DMS153 (cell line): ENCODE measurements around the gene AHNAK.

Experiments
- DNase-seq: peaks from one replicate; lab custom pipeline; 2025; lab: John Stamatoyannopoulos, UW

AHNAK gene

GRCh38 chr11:62498492-62499286, 47.9 kb downstream of the AHNAK start:
- no peak for DNase-seq

GRCh38 chr11:62498031-62498430, 48.6 kb downstream of the AHNAK start:
- DNase-seq, result no peak

DNA sequence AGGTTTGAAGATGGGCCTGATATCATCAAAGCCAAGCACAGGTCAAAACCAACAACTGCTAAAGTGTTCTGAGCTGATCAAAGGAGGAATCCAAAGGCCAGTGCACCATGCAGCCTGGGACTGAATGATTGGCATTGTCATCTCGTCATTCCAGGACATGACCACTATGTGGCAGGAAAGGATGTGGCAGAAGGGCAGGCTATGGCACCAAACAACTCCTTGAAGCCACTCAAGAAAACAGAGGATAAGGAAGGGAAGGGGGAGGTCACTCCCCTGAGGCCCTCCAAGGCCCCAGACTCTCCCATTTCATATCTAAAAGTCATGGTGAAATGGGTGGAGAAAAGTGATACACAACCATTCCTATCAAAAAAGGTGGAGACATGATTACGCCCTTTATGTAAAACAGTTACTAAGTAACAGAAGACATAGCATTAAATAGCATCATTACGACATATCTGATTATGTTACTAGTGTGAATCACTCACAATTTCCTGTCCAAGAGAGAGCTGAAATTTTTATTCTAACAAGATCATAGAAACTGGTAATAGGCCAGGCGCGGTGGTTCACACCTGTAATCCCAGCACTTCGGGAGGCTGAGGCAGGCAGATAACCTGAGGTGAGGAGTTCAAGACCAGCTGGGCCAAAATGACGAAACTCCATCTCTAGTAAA, 49.3 kb downstream of the AHNAK start:
- DNase-seq, result peak; percentile 21

DNA sequence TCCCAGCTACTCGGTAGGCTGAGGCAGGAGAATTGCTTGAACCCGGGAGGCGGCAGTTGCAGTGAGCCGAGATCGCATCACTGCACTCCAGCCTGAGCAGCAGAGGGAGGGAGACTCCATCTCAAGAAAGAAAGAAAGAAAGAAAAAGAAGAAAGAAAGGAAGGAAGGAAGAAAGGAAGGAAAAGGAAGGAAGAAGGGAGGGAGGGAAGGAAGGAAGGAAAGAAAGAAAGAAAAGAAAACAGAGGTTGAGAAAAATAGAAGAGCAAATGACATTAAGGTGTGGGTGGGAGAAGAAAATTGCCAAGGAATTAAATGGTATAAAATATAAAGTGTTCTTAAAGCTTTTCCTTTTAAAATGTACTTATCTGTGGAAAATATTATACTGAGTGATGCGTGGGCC, 49.9 kb downstream of the AHNAK start:
- no peak for DNase-seq

- DNase-seq, result no peak
Measured at GRCh38 chr11:62494246-62494645, 52.4 kb downstream of the AHNAK start.

GRCh38 chr11:62493801-62494200, 52.8 kb downstream of the AHNAK start:
- no peak for DNase-seq

- no peak for DNase-seq
Measured at GRCh38 chr11:62492586-62492985, 54.0 kb downstream of the AHNAK start.

- DNase-seq, result no peak
Measured at GRCh38 chr11:62491571-62492329, 54.9 kb downstream of the AHNAK start.

- no peak for DNase-seq
Measured at GRCh38 chr11:62489204-62489603, 57.4 kb downstream of the AHNAK start.

DNA sequence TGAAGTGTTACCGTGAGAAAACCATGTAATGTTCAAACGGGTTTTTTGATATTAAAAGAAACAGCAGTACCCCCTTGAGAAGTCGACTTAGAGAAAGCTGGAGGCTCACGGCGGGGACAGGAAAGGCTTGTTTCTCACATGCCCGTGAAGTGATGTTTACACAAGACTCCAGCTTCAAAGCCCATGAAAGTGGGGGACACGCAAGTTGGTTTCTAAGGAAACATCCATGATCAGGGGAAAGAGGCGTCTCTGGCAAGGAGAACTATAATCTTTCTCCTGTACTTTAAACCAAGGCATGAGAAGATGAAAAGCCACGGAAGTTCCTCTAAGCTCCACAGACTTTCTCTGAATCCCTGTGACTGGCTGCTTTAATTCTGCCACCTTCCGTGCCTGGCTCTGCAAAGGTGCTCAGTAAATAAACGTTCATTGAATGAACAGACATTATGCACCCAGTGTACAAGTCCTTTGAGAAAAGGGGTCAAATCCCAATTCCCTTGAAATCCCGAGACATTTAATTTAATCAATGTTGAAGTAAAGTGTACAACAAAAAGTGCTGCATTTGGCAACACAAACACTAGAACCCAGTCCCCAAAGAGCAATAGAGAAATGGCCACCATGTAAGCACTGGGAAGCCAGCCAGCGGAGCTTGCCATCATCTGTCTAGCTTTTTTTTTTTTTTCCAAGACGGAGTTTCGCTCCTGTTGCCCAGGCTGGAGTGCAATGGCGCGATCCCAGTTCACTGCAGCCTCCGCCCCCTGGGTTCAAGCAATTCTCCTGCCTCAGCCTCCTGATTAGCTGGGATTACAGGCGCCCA, 58.7 kb downstream of the AHNAK start:
- DNase-seq, result peak; percentile 24

DNA sequence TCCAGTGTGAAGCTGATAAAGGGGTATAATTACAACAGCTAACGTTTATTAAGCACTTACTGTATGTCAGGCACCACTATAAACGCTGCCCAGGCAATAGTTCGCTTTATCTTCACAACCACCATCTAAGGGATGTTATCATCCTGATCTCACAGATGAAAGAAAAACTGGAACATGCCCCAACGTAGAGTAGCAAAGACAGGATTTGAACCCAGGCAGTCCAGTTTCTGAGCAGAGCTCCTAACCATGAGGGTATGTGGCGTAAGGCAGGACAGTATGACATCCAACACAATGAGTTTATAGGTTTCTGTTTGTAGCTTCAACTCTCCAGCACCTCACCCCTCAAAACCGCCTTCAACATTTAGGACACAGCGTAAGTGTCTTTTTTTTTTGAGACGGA, 59.5 kb downstream of the AHNAK start:
- no peak for DNase-seq

- no peak for DNase-seq
Measured at GRCh38 chr11:62484352-62484751, 62.3 kb downstream of the AHNAK start.

GRCh38 chr11:62482753-62483152, 63.9 kb downstream of the AHNAK start:
- DNase-seq, result no peak

- no peak for DNase-seq
Measured at GRCh38 chr11:62479631-62480201, 66.9 kb downstream of the AHNAK start.

DNA sequence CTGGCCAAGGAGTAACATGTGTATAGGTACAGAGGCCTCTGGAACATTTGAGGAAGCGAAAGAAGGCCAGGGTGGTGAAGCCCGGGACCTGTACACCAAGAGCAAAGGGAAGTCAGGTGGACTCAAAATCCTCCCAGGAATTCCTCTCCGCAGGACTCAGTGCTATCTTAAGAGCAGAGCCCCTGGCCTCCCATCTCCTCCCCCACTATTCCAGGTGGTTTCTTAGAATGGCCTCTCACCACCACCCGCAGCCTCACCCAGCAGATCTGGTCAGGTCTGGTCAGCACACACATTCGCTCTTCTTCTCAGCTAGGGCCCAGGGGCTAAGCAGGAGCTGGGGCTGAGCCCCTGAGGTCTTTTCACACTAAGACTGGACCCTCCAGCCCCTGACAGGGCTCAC, 68.7 kb downstream of the AHNAK start:
- no peak for DNase-seq

GRCh38 chr11:62472063-62472884, 74.3 kb downstream of the AHNAK start:
- DNase-seq, result no peak

GRCh38 chr11:62471603-62472002, 75.0 kb downstream of the AHNAK start:
- DNase-seq, result no peak

GRCh38 chr11:62468577-62468976, 78.0 kb downstream of the AHNAK start:
- no peak for DNase-seq

GRCh38 chr11:62466444-62466843, 80.2 kb downstream of the AHNAK start:
- no peak for DNase-seq

GRCh38 chr11:62464655-62465054, 82.0 kb downstream of the AHNAK start:
- no peak for DNase-seq

- no peak for DNase-seq
Measured at GRCh38 chr11:62463121-62463542, 83.5 kb downstream of the AHNAK start.
